AG09309 (cell line): ENCODE data around the gene WT1.

ENCODE experiments used
- DNase-seq: peaks from one replicate; pipeline ENCODE4 v3.0.0-alpha.2; 2010; ENCODE audit warnings: low read depth
- H3K4me3 ChIP-seq: 2 replicates; pipeline ENCODE4 v1.5.1; 2011; ENCODE audit warnings: mild to moderate bottlenecking, low read depth, low read length, moderate library complexity; ENCODE audit not compliant: control insufficient read depth
- CTCF ChIP-seq: IDR thresholded peaks from 2 replicates; pipeline ENCODE4 v1.5.1; 2011; ENCODE audit warnings: mild to moderate bottlenecking, low read depth, low read length, inconsistent platforms; ENCODE audit not compliant: insufficient read depth, control insufficient read depth; ENCODE audit errors: missing control alignments

The WT1 gene

GRCh38 chr11:32430568-32431381 lies 4.6 kb downstream of the WT1 start:
- no peak for DNase-seq
- H3K4me3 ChIP-seq, result no peak overlapping the region
- TF ChIP-seq CTCF, result peak; percentile 10

DNA sequence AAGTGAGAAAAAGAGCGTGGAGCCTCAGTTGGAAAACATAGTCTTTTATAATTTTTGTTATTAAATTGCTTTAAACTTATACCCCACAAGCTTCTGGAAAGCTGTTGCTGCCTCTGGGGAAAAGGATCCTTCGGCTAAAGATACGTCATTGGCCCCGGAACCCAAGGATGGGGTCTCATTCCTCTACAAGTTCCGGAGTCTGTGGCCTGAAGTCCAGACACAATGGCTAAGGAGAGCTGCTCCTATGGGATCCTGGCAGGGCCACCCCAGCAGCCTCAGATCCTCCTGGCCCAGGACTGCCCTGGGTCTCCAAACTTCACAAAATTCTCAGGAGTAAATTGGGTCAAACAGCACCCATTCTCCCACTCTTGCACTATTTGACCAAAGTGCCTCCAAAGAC lies 5.9 kb downstream of the WT1 start:
- no peak for TF ChIP-seq CTCF
- DNase-seq, result no peak
- no peak overlapping the region for H3K4me3 ChIP-seq

DNA sequence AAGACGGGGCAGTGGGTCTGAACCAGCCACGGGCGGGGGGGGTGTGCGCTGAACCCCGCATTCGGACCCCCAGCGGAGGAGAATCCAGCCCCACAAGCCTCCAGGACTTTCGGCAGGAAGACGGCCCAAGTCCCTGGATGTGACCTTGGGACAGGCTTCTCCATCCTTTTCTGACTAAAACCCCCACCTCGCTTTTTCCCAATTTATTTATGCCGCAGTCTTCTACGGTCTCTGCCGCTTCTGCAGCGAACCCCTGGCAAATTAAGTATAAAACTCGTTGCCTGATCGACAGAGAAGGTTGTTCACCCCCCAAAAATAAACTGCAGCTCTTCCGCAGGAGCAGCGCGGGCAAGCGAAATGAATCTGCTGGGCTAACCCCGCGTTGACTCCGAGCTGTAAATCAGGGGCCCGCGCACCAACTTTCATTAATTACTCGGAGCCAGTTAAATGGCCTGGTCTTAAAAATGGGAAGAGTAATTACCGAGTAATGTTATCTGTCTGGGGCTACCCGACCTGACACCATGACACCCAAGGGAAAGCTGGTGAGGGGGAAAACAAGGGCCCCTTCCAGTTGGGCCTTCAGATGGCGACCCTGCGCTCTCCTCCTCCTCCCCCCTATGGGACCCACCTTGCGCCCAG lies 6.6 kb downstream of the WT1 start:
- no peak for TF ChIP-seq CTCF
- H3K4me3 ChIP-seq, result no peak overlapping the region
- DNase-seq, result no peak

- TF ChIP-seq CTCF, result no peak
- DNase-seq, result no peak
Observed at GRCh38 chr11:32427935-32428664, 7.2 kb downstream of the WT1 start.

GRCh38 chr11:32427616-32427934 lies 7.8 kb downstream of the WT1 start:
- H3K4me3 ChIP-seq, result no peak overlapping the region
- TF ChIP-seq CTCF, result no peak
- DNase-seq, result no peak

More at GRCh38 chr11:32427935-32428664, 7.2 kb downstream of the WT1 start:
- H3K4me3 ChIP-seq, result no peak overlapping the region

DNA sequence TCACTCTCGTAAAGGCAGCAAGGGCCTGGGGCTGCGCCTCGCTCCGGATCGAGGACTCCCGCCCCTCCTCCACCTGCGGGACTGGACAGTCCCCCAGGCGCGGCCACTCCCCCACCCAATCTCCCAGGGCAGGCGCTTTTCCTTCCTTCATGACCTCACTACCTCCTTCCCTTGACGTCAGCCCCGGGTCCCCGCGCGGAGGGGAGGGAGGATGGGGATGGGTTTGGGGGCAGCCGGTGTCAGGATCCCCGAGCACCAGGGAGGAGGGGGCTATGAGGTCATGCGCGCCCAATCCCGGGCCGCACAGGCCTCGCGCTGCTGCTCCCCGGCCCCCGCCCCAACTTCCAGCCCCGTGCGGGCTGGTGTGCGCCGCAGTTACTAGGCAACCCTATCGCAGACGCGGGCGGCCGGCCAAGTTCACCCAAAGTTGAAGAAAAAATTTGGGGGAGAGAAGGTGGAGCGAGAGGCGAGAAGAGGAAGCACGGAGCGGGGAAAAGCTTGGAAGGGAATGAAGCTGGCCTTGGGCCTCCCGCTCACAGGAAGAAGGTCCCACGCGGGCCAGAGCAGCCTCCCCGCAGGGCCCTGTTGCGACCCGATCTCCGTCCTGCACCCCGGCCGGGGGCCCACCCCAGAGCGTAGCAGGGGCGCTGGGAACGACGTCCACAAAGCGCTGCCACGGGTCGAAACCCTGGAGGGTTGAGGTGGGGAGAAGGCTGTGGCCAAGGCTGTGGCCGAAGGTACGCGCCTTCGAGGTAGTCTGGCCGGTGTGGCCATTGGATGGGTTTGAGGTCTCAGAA lies 8.3 kb downstream of the WT1 start:
- H3K4me3 ChIP-seq, result no peak overlapping the region
- no peak for DNase-seq
- no peak for TF ChIP-seq CTCF
